Measurements from ENCODE around the gene COL15A1.

- TF ChIP-seq CTCF (IDR thresholded peaks at IDR 0.05) (no peak), SIN3A (IDR thresholded peaks at IDR 0.05; ENCODE audit: borderline replicate concordance, insufficient read depth, low read depth, low read length) (no peak)
- TF ChIP-seq, protein P1, sequence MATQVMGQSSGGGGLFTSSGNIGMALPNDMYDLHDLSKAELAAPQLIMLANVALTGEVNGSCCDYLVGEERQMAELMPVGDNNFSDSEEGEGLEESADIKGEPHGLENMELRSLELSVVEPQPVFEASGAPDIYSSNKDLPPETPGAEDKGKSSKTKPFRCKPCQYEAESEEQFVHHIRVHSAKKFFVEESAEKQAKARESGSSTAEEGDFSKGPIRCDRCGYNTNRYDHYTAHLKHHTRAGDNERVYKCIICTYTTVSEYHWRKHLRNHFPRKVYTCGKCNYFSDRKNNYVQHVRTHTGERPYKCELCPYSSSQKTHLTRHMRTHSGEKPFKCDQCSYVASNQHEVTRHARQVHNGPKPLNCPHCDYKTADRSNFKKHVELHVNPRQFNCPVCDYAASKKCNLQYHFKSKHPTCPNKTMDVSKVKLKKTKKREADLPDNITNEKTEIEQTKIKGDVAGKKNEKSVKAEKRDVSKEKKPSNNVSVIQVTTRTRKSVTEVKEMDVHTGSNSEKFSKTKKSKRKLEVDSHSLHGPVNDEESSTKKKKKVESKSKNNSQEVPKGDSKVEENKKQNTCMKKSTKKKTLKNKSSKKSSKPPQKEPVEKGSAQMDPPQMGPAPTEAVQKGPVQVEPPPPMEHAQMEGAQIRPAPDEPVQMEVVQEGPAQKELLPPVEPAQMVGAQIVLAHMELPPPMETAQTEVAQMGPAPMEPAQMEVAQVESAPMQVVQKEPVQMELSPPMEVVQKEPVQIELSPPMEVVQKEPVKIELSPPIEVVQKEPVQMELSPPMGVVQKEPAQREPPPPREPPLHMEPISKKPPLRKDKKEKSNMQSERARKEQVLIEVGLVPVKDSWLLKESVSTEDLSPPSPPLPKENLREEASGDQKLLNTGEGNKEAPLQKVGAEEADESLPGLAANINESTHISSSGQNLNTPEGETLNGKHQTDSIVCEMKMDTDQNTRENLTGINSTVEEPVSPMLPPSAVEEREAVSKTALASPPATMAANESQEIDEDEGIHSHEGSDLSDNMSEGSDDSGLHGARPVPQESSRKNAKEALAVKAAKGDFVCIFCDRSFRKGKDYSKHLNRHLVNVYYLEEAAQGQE (IDR thresholded peaks at IDR 0.05; ENCODE audit: insufficient read depth in 1 of 2, low read depth in 2 of 2, low read length in 1 of 2) = no peak
These were observed 25.8 kb upstream of the COL15A1 start for GRCh38 chr9:98917746-98918487.

Measured in Panc1 (cell line).